IMR-90 (cell line): ENCODE results near the gene TTK. TPM values are rescaled to one million over a fixed set of nuclear protein-coding genes. Genes with fewer than 3 reads are reported as not detected.

Source experiments
- ATAC-seq: fragments of 200-7000 bp; cut with Tn5 transposase; 2 replicates; pipeline ENCODE4 v1.9.1; 2020; ENCODE audit warnings: low read depth, mild to moderate bottlenecking, moderate library complexity
- BruUV-seq: library from RNA; stranded (reverse); fragments of 400-500 nt; replicated peaks from 2 replicates; lab custom pipeline; 2021; lab: Mats Ljungman, UMichigan
- CTCF ChIA-PET: fragments of 300-600 bp; formaldehyde crosslinking; extraction: SDS; loops from one replicate; lab custom pipeline; 2021; ENCODE audit warnings: antibody characterized with exemption; lab: Yijun Ruan, JAX
- POLR2A ChIA-PET: fragments of 300-600 bp; sonication (Branson Sonifier 250); formaldehyde crosslinking; loops from one replicate; lab custom pipeline; 2022; ENCODE audit warnings: antibody characterized with exemption; ENCODE audit not compliant: unreplicated experiment; lab: Charles Lee
- DNase-seq: peaks from one replicate; pipeline ENCODE4 v3.0.0; 2013
- H2AFZ ChIP-seq: replicated peaks from 2 replicates; pipeline ENCODE3; 2013; ENCODE audit warnings: low read length, mild to moderate bottlenecking; ENCODE audit not compliant: poor library complexity
- H2AK5ac ChIP-seq: 2 replicates; pipeline ENCODE4 v1.6.1; 2013; ENCODE audit warnings: low read depth, low read length, inconsistent platforms
- H2AK9ac ChIP-seq: replicated peaks from 2 replicates; pipeline ENCODE3; 2013; ENCODE audit warnings: mild to moderate bottlenecking, low read depth, low read length, moderate library complexity; ENCODE audit not compliant: poor library complexity
- H2BK120ac ChIP-seq: 2 replicates; pipeline ENCODE4 v1.6.1; 2013; ENCODE audit warnings: low read depth, low read length, inconsistent platforms
- H2BK15ac ChIP-seq: 3 replicates; pipeline ENCODE4 v1.6.1; 2013; ENCODE audit warnings: low read depth, low read length, inconsistent platforms
- H2BK20ac ChIP-seq: 2 replicates; pipeline ENCODE4 v1.6.1; 2013; ENCODE audit warnings: low read depth, mild to moderate bottlenecking, inconsistent platforms, low read length, moderate library complexity
- H2BK5ac ChIP-seq: 2 replicates; pipeline ENCODE4 v1.6.1; 2013; ENCODE audit warnings: mild to moderate bottlenecking, low read depth, low read length, inconsistent platforms; ENCODE audit not compliant: poor library complexity, severe bottlenecking
- H3K14ac ChIP-seq: replicated peaks from 2 replicates; pipeline ENCODE4 v1.6.1; 2013; ENCODE audit warnings: low read depth, low read length, inconsistent platforms
- H3K18ac ChIP-seq: 2 replicates; pipeline ENCODE4 v1.6.1; 2013; ENCODE audit warnings: low read depth, low read length, control low read depth
- H3K23ac ChIP-seq: 2 replicates; pipeline ENCODE4 v1.6.1; 2013; ENCODE audit warnings: low read depth, low read length, inconsistent platforms
- H3K27ac ChIP-seq: 2 replicates; pipeline ENCODE4 v1.5.1; 2013; ENCODE audit warnings: mild to moderate bottlenecking, control low read depth, low read length; ENCODE audit not compliant: insufficient read depth
- H3K27me3 ChIP-seq: 2 replicates; pipeline ENCODE4 v1.6.1; 2013; ENCODE audit warnings: low read length; ENCODE audit not compliant: control insufficient read depth, insufficient read depth
- H3K36me3 ChIP-seq: 2 replicates; pipeline ENCODE4 v1.6.1; 2013; ENCODE audit warnings: low read length, mixed read lengths; ENCODE audit not compliant: control insufficient read depth, insufficient read depth
- H3K4ac ChIP-seq: 2 replicates; pipeline ENCODE4 v1.6.1; 2013; ENCODE audit warnings: low read depth, low read length, inconsistent platforms
- H3K4me1 ChIP-seq: 2 replicates; pipeline ENCODE4 v1.6.1; 2013; ENCODE audit warnings: low read length, mixed read lengths; ENCODE audit not compliant: control insufficient read depth, insufficient read depth
- H3K4me2 ChIP-seq: 2 replicates; pipeline ENCODE4 v1.6.1; 2013; ENCODE audit warnings: low read depth, mild to moderate bottlenecking, control low read depth, low read length, moderate library complexity
- H3K4me3 ChIP-seq: 2 replicates; pipeline ENCODE4 v1.5.1; 2013; ENCODE audit warnings: low read depth, mild to moderate bottlenecking, control low read depth, low read length, moderate library complexity; ENCODE audit not compliant: insufficient read depth
- H3K56ac ChIP-seq: 2 replicates; pipeline ENCODE4 v1.6.1; 2013; ENCODE audit warnings: low read length, inconsistent platforms; ENCODE audit not compliant: insufficient read depth; ENCODE audit errors: extremely low read depth
- H3K79me1 ChIP-seq, 2 experiments: 2 replicates each; pipeline ENCODE4 v1.6.1; 2013; ENCODE audit warnings: low read length in 2 of 2, inconsistent platforms in 1 of 2, low read depth in 1 of 2
- H3K9ac ChIP-seq: 2 replicates; pipeline ENCODE4 v1.6.1; 2013; ENCODE audit warnings: low read depth, low read length, control low read depth
- H3K9me1 ChIP-seq: 2 replicates; pipeline ENCODE4 v1.6.1; 2013; ENCODE audit warnings: low read length, inconsistent platforms; ENCODE audit not compliant: insufficient read depth
- H3K9me3 ChIP-seq: 2 replicates; pipeline ENCODE4 v1.6.1; 2013; ENCODE audit warnings: low read length; ENCODE audit not compliant: control insufficient read depth, insufficient read depth
- H4K20me1 ChIP-seq: 2 replicates; pipeline ENCODE4 v1.6.1; 2013; ENCODE audit warnings: low read length, inconsistent platforms; ENCODE audit not compliant: insufficient read depth
- H4K5ac ChIP-seq: 2 replicates; pipeline ENCODE4 v1.6.1; 2013; ENCODE audit warnings: mild to moderate bottlenecking, low read depth, low read length, control low read depth
- H4K8ac ChIP-seq, 2 experiments: 2 replicates each; pipeline ENCODE4 v1.6.1; 2013; ENCODE audit warnings: low read depth in 2 of 2, low read length in 2 of 2, control low read depth in 1 of 2, inconsistent platforms in 1 of 2
- H4K91ac ChIP-seq: 2 replicates; pipeline ENCODE4 v1.6.1; 2013; ENCODE audit warnings: low read depth, low read length, inconsistent platforms; ENCODE audit not compliant: insufficient read depth
- BHLHE40 ChIP-seq: fragments of 150-350 bp; IDR thresholded peaks from 2 replicates; pipeline ENCODE4 v1.6.1; 2016; ENCODE audit warnings: mild to moderate bottlenecking, low read depth, low read length
- CEBPB ChIP-seq: IDR thresholded peaks from 2 replicates; pipeline ENCODE4 v1.6.1; 2012; ENCODE audit warnings: low read depth, low read length, improper control_type of control experiment
- CHD1 ChIP-seq: IDR thresholded peaks from 2 replicates; pipeline ENCODE4 v1.6.1; 2012; ENCODE audit warnings: low read depth, low read length, improper control_type of control experiment
- CTCF ChIP-seq: conservative IDR thresholded peaks from 2 replicates; pipeline ENCODE4 v1.5.1; 2012; ENCODE audit warnings: mild to moderate bottlenecking, low read depth, low read length, improper control_type of control experiment
- ELK1 ChIP-seq: fragments of 150-350 bp; IDR thresholded peaks from 2 replicates; pipeline ENCODE4 v1.6.1; 2016; ENCODE audit warnings: low read depth, mild to moderate bottlenecking, low read length, moderate library complexity, borderline replicate concordance
- FOS ChIP-seq: fragments of 150-350 bp; IDR thresholded peaks from 2 replicates; pipeline ENCODE4 v1.6.1; 2016; ENCODE audit warnings: low read depth, low read length
- MAFK ChIP-seq: IDR thresholded peaks from 2 replicates; pipeline ENCODE4 v1.6.1; 2012; ENCODE audit warnings: low read depth, low read length, improper control_type of control experiment
- MAZ ChIP-seq: IDR thresholded peaks from 2 replicates; pipeline ENCODE4 v1.6.1; 2012; ENCODE audit warnings: low read depth, mild to moderate bottlenecking, low read length, improper control_type of control experiment, moderate library complexity, borderline replicate concordance
- MXI1 ChIP-seq: IDR thresholded peaks from 2 replicates; pipeline ENCODE4 v1.6.1; 2012; ENCODE audit warnings: low read depth, mild to moderate bottlenecking, low read length, moderate library complexity, borderline replicate concordance
- NFE2L2 ChIP-seq: fragments of 150-350 bp; IDR thresholded peaks from 2 replicates; pipeline ENCODE4 v1.6.1; 2016; ENCODE audit warnings: low read depth, mild to moderate bottlenecking, low read length
- POLR2A ChIP-seq: IDR thresholded peaks from 2 replicates; pipeline ENCODE4 v1.6.1; 2012; ENCODE audit warnings: mild to moderate bottlenecking, low read depth, low read length
- RAD21 ChIP-seq: IDR thresholded peaks from 2 replicates; pipeline ENCODE4 v1.6.1; 2012; ENCODE audit warnings: low read length, improper control_type of control experiment
- RCOR1 ChIP-seq: IDR thresholded peaks from 2 replicates; pipeline ENCODE4 v1.6.1; 2012; ENCODE audit warnings: mild to moderate bottlenecking, low read length, improper control_type of control experiment; ENCODE audit not compliant: insufficient replicate concordance
- RFX5 ChIP-seq: IDR thresholded peaks from 2 replicates; pipeline ENCODE4 v1.8.0; 2012; ENCODE audit warnings: low read depth, mild to moderate bottlenecking, low read length, moderate library complexity
- SMC3 ChIP-seq: fragments of 150-350 bp; IDR thresholded peaks from 2 replicates; pipeline ENCODE4 v1.6.1; 2016; ENCODE audit warnings: low read depth, mild to moderate bottlenecking, antibody characterized with exemption, low read length, moderate library complexity
- USF2 ChIP-seq: fragments of 150-350 bp; IDR thresholded peaks from 2 replicates; pipeline ENCODE4 v1.6.1; 2017; ENCODE audit warnings: mild to moderate bottlenecking, antibody characterized with exemption, low read length, low read depth
- whole genome bisulfite sequencing, 2 experiments: methylation state at CpG; one replicate each; pipeline versions ENCODE4 v1.1.5 to v1.1.7; 2013; ENCODE audit warnings: missing lambda C conversion rate in 2 of 2; ENCODE audit not compliant: insufficient read length in 1 of 2; ENCODE audit errors: extremely low coverage in 2 of 2; 5-methylcytosine and 5-hydroxymethylcytosine counted together
- dilution Hi-C: fragments of 300-500 bp; cut with HindIII; formaldehyde crosslinking; loops from one replicate; pipeline ENCODE4 v1.14.3; 2018; ENCODE audit warnings: low sequenced_read_pairs; ENCODE audit not compliant: unreplicated experiment
- in situ Hi-C: fragments of 300-500 bp; cut with MboI; formaldehyde crosslinking; loops from 3 replicates; pipeline ENCODE4 v1.14.3; 2019; ENCODE audit warnings: low sequenced_read_pairs, inconsistent platforms, mixed read lengths
- intact Hi-C: fragments of 100-400 bp; cut with micrococcal nuclease; formaldehyde crosslinking; loops from 2 replicates; pipeline ENCODE4 v1.10.0; 2022
- polyA plus RNA-seq, 3 experiments: library from polyadenylated mRNA; depleted of rRNA; stranded (reverse); fragments of >200 nt; gene quantifications; 2 replicates each; pipeline ENCODE4 v1.2.3, GENCODE V29; 2012; ENCODE audit warnings: low replicate concordance in 1 of 3
- total RNA-seq: library from RNA; depleted of rRNA; stranded (reverse); fragments of >200 nt; gene quantifications from 2 replicates; pipeline ENCODE4 v1.2.3, GENCODE V29; 2012

TTK gene
- total and polyA plus RNA-seq, 2 of the 4 experiments (the other 2 are of a cell fraction) = 7.5 to 21.5 TPM

GRCh38 chr6:80088637-80089036, 84.2 kb downstream of the TTK start:
- H2AK5ac ChIP-seq = no peak overlapping the region
- H3K27ac ChIP-seq = no peak overlapping the region
- CTCF ChIA-PET = interaction anchor here (1.4 kb wide), 1 partner anchor 219 kb away, joined by 3 read pairs; no protein-coding TSS in a partner anchor
- no peak overlapping the region for H3K4me3 ChIP-seq
- H3K23ac ChIP-seq = no peak overlapping the region
- no peak overlapping the region for H4K8ac ChIP-seq
- H2AFZ ChIP-seq = no peak overlapping the region
- no peak overlapping the region for H3K56ac ChIP-seq
- dilution Hi-C loops (loop anchor here (25.0 kb wide), 1 partner anchor 126 kb away; no protein-coding TSS in a partner anchor), intact Hi-C loops (no loop called here), in situ Hi-C loops (no loop called here)
- no peak overlapping the region for H2BK120ac ChIP-seq
- H3K14ac ChIP-seq = no peak overlapping the region
- no peak overlapping the region for H4K5ac ChIP-seq
- H3K4ac ChIP-seq = no peak overlapping the region
- H3K36me3 ChIP-seq = no peaks in the 10 kb centered on the region
- no CpG with 5 or more reads among the region's 6 CpGs for WGBS, 2 experiments
- H2BK5ac ChIP-seq = no peak overlapping the region
- peaks cover 2% of the 10 kb centered on the region for H3K27me3 ChIP-seq
- no peak overlapping the region for H3K4me2 ChIP-seq
- BruUV-seq = no TSS peak
- H3K9ac ChIP-seq = no peak overlapping the region
- H2BK20ac ChIP-seq = no peak overlapping the region
- no peaks in the 10 kb centered on the region for H3K79me1 ChIP-seq
- no peak for TF ChIP-seq NFE2L2
- no peak for TF ChIP-seq CHD1
- TF ChIP-seq RCOR1 = no peak
- no peak for TF ChIP-seq BHLHE40
- TF ChIP-seq MXI1 = no peak
- no peak for TF ChIP-seq RAD21
- TF ChIP-seq USF2 = no peak
- TF ChIP-seq CTCF = no peak
- no peak for TF ChIP-seq FOS
- no peak for TF ChIP-seq MAFK
- TF ChIP-seq MAZ = no peak
- TF ChIP-seq SMC3 = no peak
- no peak for TF ChIP-seq ELK1
- TF ChIP-seq RFX5 = no peak
- no peak for TF ChIP-seq POLR2A
- no peak for TF ChIP-seq CEBPB
- no peak overlapping the region for H2AK9ac ChIP-seq
- H3K9me1 ChIP-seq = no peaks in the 10 kb centered on the region
- POLR2A ChIA-PET = no interaction called here
- H3K18ac ChIP-seq = no peak overlapping the region
- H3K4me1 ChIP-seq = no peaks in the 10 kb centered on the region
- H4K20me1 ChIP-seq = no peaks in the 10 kb centered on the region
- H4K91ac ChIP-seq = no peak overlapping the region
- ATAC-seq = no peak
- DNase-seq = no peak
- H2BK15ac ChIP-seq = no peak overlapping the region
- H3K9me3 ChIP-seq = no peaks in the 10 kb centered on the region
